Thyroid gland (tissue), 4 donors: Measurements from ENCODE around the gene NIM1K. TPM values are rescaled to one million over a fixed set of nuclear protein-coding genes. Genes with fewer than 3 reads are reported as not detected.

Experiments
- DNase-seq, 2 donors: peaks; one replicate each; pipeline ENCODE4 v3.0.0-alpha.2; 2019
- H3K27ac ChIP-seq, 3 donors: fragments of 200-600 bp; sonication (generic); 1 replicate in 2 of 3; 2 replicates in 1 of 3; pipeline ENCODE4 v1.5.1; 2016 to 2019; ENCODE audit warnings: mild to moderate bottlenecking in 1 of 3, moderate library complexity in 1 of 3
- H3K27me3 ChIP-seq: fragments of 200-600 bp; sonication (generic); one replicate; pipeline ENCODE4 v1.5.1; 2019
- H3K36me3 ChIP-seq, 2 donors: fragments of 200-600 bp; sonication (generic); one replicate each; pipeline ENCODE4 v1.5.1; 2016 to 2019
- H3K4me1 ChIP-seq, 2 donors: fragments of 200-600 bp; sonication (generic); one replicate each; pipeline ENCODE4 v1.5.1; 2017 to 2019
- H3K4me3 ChIP-seq, 3 donors: fragments of 200-600 bp; sonication (generic); replicated peaks in 1 of 3; 1 replicate in 2 of 3; 2 replicates in 1 of 3; pipeline ENCODE4 v1.5.1; 2016; ENCODE audit warnings: mild to moderate bottlenecking in 1 of 3
- H3K9me3 ChIP-seq: fragments of 200-600 bp; sonication (generic); one replicate; pipeline ENCODE4 v1.5.1; 2017
- CTCF ChIP-seq, 6 experiments: fragments of 200-600 bp in 3 of 6; fragments of 450-650 bp in 3 of 6; sonication (generic) in 3 of 6; IDR thresholded peaks; one replicate each; pipeline ENCODE4 v1.5.1; 2016 to 2019; ENCODE audit warnings: antibody characterized with exemption in 6 of 6, mild to moderate bottlenecking in 2 of 6, inconsistent platforms in 1 of 6, moderate library complexity in 1 of 6
- POLR2A ChIP-seq, 2 donors: fragments of 450-650 bp; IDR thresholded peaks; one replicate each; pipeline ENCODE4 v1.6.1; 2017; ENCODE audit warnings: antibody characterized with exemption in 2 of 2, mild to moderate bottlenecking in 2 of 2, moderate library complexity in 1 of 2
- WGBS, 2 donors: methylation state at CpG; one replicate each; pipeline ENCODE4 v1.1.5; 2017; 5-methylcytosine and 5-hydroxymethylcytosine counted together
- intact Hi-C: fragments of 100-400 bp; cut with DNase I; formaldehyde crosslinking; loops from one replicate; pipeline ENCODE4 v1.15.1; 2023
- total RNA-seq, 4 donors: library from RNA; depleted of rRNA; stranded (reverse); fragments of >200 nt; gene quantifications; one replicate each; pipeline ENCODE4 v1.2.3, GENCODE V29; 2016

NIM1K gene
- 1 to 10 TPM in 1 of 4 donors, under 1 TPM in 3; 0.40 to 2.1 (median 0.58) TPM for total RNA-seq

- Histone ChIP-seq H3K36me3 (no peaks in the 10 kb centered on the region), H3K4me3 (peak within 1 kb of the TSS; percentile 20 to 34 (median 28)), H3K4me1 (peaks cover 14 to 22% of the 10 kb centered on the region in 2 donors), H3K27ac (no peak within 1 kb of the TSS), H3K9me3 (no peaks in the 10 kb centered on the region), H3K27me3 (no peaks in the 10 kb centered on the region)
- TF ChIP-seq POLR2A (IDR thresholded peaks at IDR 0.05), result peak in 1 of 2 donors; percentile 23
- TF ChIP-seq CTCF (IDR thresholded peaks at IDR 0.05), result no peak
- DNase-seq, result peak; percentile 71 to 79
- 0 to 2% methylated on average over 4 to 17 of the region's 64 CpGs for WGBS, 2 donors
- intact Hi-C loops, result no loop called here
Measured at GRCh38 chr5:43191740-43192557, at the start of gene NIM1K. TSS of gene NIM1K (plus strand) at chr5:43192225. CDS start at chr5:43245776, 53,551 bp downstream.

GRCh38 chr5:43145071-43145470, 47.0 kb upstream of the NIM1K start:
- peaks cover 3 to 7% of the 10 kb centered on the region in 2 donors for H3K36me3 ChIP-seq
- 77 to 93% methylated on average over 3 of the region's 3 CpGs for WGBS, 2 donors
- H3K4me3 ChIP-seq, result no peak overlapping the region
- no peaks in the 10 kb centered on the region for H3K27me3 ChIP-seq
- no peaks in the 10 kb centered on the region for H3K9me3 ChIP-seq
- intact Hi-C loops, result no loop called here
- TF ChIP-seq POLR2A (IDR thresholded peaks at IDR 0.05) (no peak), CTCF (IDR thresholded peaks at IDR 0.05) (no peak)
- no peaks in the 10 kb centered on the region for H3K4me1 ChIP-seq
- no peak overlapping the region for H3K27ac ChIP-seq
- no peak for DNase-seq

GRCh38 chr5:43146958-43147357, 45.1 kb upstream of the NIM1K start:
- H3K27ac ChIP-seq, result no peak overlapping the region
- intact Hi-C loops, result no loop called here
- no peak overlapping the region for H3K4me3 ChIP-seq
- WGBS, 2 donors, result 95 to 98% methylated on average over 1 of the region's 1 CpG
- H3K9me3 ChIP-seq, result no peaks in the 10 kb centered on the region
- no peaks in the 10 kb centered on the region for H3K4me1 ChIP-seq
- no peaks in the 10 kb centered on the region for H3K27me3 ChIP-seq
- no peak for DNase-seq
- no peaks in the 10 kb centered on the region for H3K36me3 ChIP-seq
- TF ChIP-seq CTCF (IDR thresholded peaks at IDR 0.05), result no peak
- no peak for TF ChIP-seq POLR2A (IDR thresholded peaks at IDR 0.05)

GRCh38 chr5:43148417-43148816, 43.6 kb upstream of the NIM1K start:
- no peak for DNase-seq
- Histone ChIP-seq H3K27ac (no peak overlapping the region), H3K9me3 (no peaks in the 10 kb centered on the region), H3K27me3 (no peaks in the 10 kb centered on the region), H3K4me1 (no peaks in the 10 kb centered on the region), H3K4me3 (no peak overlapping the region), H3K36me3 (no peaks in the 10 kb centered on the region)
- WGBS, 2 donors, result 83 to 88% methylated on average over 1 of the region's 1 CpG
- intact Hi-C loops, result no loop called here
- TF ChIP-seq POLR2A (IDR thresholded peaks at IDR 0.05), result no peak
- TF ChIP-seq CTCF (IDR thresholded peaks at IDR 0.05), result no peak

GRCh38 chr5:43149231-43149630, 42.8 kb upstream of the NIM1K start:
- Histone ChIP-seq H3K4me1 (no peaks in the 10 kb centered on the region), H3K27me3 (no peaks in the 10 kb centered on the region), H3K9me3 (no peaks in the 10 kb centered on the region), H3K27ac (no peak overlapping the region), H3K36me3 (no peaks in the 10 kb centered on the region), H3K4me3 (no peak overlapping the region)
- 89 to 96% methylated on average over 7 of the region's 7 CpGs for WGBS, 2 donors
- TF ChIP-seq CTCF (IDR thresholded peaks at IDR 0.05) (no peak), POLR2A (IDR thresholded peaks at IDR 0.05) (no peak)
- DNase-seq, result no peak
- intact Hi-C loops, result no loop called here
